Prostate gland (tissue), 2 donors: ENCODE results near the gene MMP15. TPM values are rescaled to one million over a fixed set of nuclear protein-coding genes. Genes with fewer than 3 reads are reported as not detected.

Experiments
- DNase-seq: peaks from one replicate; pipeline ENCODE4 v3.0.0-alpha.2; 2019; ENCODE audit warnings: low spot score
- H3K27ac ChIP-seq, 2 donors: fragments of 200-600 bp; sonication (generic); 2 replicates each; pipeline ENCODE4 v1.5.1; 2017 to 2019
- H3K27me3 ChIP-seq: fragments of 200-600 bp; sonication (generic); replicated peaks from 2 replicates; pipeline ENCODE4 v1.5.1; 2019; ENCODE audit not compliant: insufficient read depth
- H3K36me3 ChIP-seq, 2 donors: fragments of 200-600 bp; sonication (generic); 1 replicate in 1 of 2; 2 replicates in 1 of 2; pipeline versions ENCODE4 v1.5.1 to v1.8.1; 2017 to 2019
- H3K4me1 ChIP-seq: fragments of 200-600 bp; sonication (generic); replicated peaks from 2 replicates; pipeline ENCODE4 v1.5.1; 2019
- H3K4me3 ChIP-seq, 2 donors: fragments of 200-600 bp; sonication (generic); 2 replicates each; pipeline ENCODE4 v1.5.1; 2017 to 2019
- H3K9me3 ChIP-seq: fragments of 200-600 bp; sonication (generic); 2 replicates; pipeline ENCODE4 v1.5.1; 2017
- POLR2A ChIP-seq: fragments of 450-650 bp; IDR thresholded peaks from one replicate; pipeline ENCODE4 v1.6.1; 2016; ENCODE audit warnings: antibody characterized with exemption, mild to moderate bottlenecking
- POLR2AphosphoS5 ChIP-seq: sonication (generic); formaldehyde crosslinking; IDR thresholded peaks from one replicate; pipeline ENCODE4 v1.6.1; 2017; ENCODE audit warnings: antibody characterized with exemption
- WGBS: methylation state at CpG from one replicate; pipeline ENCODE4 v1.1.5; 2018; 5-methylcytosine and 5-hydroxymethylcytosine counted together
- intact Hi-C: fragments of 100-400 bp; cut with DNase I; formaldehyde crosslinking; loops from one replicate; pipeline ENCODE4 v1.14.2; 2022
- total RNA-seq, 2 donors: library from RNA; depleted of rRNA; stranded (reverse); fragments of >200 nt; gene quantifications; one replicate each; pipeline ENCODE4 v1.1.0, GENCODE V29; 2016
- TF ChIP-seq, protein P1 (sequence below), 4 experiments: fragments of 200-600 bp in 2 of 4; fragments of 450-650 bp in 2 of 4; sonication (generic) in 2 of 4; IDR thresholded peaks; 1 replicate in 3 of 4; 2 replicates in 1 of 4; pipeline ENCODE4 v1.5.1; 2016 to 2019; ENCODE audit warnings: antibody characterized with exemption in 4 of 4, mild to moderate bottlenecking in 2 of 4, moderate library complexity in 2 of 4

Gene MMP15
- total RNA-seq, 2 donors from 2014 or later, result 8.0 to 232 TPM

DNA sequence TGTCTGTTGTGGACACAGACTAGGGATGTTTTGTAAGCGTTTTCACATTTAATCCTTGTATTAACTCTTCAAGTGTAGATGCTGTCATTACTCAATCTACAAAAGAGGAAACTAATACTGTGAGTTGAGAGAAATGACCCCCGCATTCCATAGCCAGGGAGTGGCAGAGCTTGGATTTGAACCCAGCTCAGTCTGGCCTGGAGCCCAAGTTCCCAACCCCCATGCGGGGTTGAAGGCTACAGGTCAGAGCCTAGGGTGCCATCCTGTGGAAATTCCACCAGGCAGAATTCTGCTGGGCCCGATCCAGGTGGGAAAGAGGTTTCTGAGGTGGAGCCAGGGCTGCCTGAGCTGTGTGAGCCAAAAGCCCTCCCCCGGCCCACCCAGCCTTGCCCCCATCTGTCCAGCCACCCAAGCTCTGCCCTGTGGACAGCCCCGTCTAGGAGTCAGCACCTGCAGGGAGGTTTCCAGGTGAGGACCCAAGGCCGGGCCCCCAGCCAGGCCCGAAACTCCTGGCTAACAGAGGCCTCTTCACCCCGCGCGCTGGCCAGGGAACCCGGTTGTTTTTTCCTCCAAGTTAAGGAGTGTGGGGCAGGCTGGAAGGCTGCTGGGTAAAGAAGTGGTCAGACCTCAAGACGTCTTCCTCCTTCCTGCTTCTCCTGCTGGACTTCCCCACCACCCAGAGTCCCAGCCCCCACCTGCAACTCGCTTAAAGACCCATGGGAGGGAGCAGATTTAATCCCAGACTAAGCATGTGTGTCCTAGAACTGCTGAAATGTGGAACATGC is 5.7 kb downstream of the MMP15 start:
- intact Hi-C loops, result no loop called here
- 74% methylated on average over 13 of the region's 14 CpGs for WGBS
- TF ChIP-seq, protein P1, sequence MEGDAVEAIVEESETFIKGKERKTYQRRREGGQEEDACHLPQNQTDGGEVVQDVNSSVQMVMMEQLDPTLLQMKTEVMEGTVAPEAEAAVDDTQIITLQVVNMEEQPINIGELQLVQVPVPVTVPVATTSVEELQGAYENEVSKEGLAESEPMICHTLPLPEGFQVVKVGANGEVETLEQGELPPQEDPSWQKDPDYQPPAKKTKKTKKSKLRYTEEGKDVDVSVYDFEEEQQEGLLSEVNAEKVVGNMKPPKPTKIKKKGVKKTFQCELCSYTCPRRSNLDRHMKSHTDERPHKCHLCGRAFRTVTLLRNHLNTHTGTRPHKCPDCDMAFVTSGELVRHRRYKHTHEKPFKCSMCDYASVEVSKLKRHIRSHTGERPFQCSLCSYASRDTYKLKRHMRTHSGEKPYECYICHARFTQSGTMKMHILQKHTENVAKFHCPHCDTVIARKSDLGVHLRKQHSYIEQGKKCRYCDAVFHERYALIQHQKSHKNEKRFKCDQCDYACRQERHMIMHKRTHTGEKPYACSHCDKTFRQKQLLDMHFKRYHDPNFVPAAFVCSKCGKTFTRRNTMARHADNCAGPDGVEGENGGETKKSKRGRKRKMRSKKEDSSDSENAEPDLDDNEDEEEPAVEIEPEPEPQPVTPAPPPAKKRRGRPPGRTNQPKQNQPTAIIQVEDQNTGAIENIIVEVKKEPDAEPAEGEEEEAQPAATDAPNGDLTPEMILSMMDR (IDR thresholded peaks at IDR 0.05), result no peak
- TF ChIP-seq POLR2AphosphoS5 (no peak), POLR2A (no peak)
- no peak overlapping the region for H3K4me3 ChIP-seq
- no peak overlapping the region for H3K27ac ChIP-seq
- no peaks in the 10 kb centered on the region for H3K9me3 ChIP-seq
- peaks cover 7% of the 10 kb centered on the region for H3K4me1 ChIP-seq
- DNase-seq, result no peak
- no peaks in the 10 kb centered on the region for H3K27me3 ChIP-seq
- H3K36me3 ChIP-seq, result no peaks in the 10 kb centered on the region

DNA sequence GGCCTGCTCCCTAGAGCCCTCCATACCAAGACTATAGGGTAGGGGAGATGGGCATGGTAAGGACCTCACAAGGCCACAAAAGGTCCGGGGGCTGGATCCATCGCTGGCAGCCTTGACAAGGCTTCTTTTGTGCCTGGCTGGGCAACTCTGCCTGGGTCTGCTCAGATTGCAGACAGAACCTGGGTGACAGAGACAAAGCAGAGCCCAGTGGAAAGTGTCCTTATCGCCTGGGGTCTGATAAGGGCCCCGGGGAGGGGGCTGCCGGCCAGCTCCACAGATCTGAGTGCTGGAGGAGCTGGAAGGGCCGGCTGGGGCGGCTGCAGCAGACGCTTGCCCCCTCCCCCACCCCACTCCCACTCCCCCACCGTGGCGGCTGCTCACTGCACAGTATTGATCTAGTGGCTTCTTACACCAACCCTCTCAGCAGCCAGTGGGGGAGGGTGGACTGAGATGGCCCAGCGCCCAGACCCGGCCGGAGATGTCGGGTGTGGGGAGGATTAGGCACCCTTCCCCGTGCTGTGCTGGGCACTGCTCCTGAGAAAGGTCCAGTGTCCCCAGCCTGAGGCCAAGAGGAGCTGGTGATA is 7.2 kb downstream of the MMP15 start:
- TF ChIP-seq POLR2A (no peak), POLR2AphosphoS5 (no peak)
- TF ChIP-seq, protein P1 (IDR thresholded peaks at IDR 0.05), result no peak
- no peak for DNase-seq
- Histone ChIP-seq H3K4me1 (no peaks in the 10 kb centered on the region), H3K9me3 (no peaks in the 10 kb centered on the region), H3K27me3 (no peaks in the 10 kb centered on the region), H3K27ac (no peak overlapping the region), H3K36me3 (no peaks in the 10 kb centered on the region), H3K4me3 (no peak overlapping the region)
- WGBS, result 37% methylated on average over 15 of the region's 15 CpGs
- intact Hi-C loops, result no loop called here

DNA sequence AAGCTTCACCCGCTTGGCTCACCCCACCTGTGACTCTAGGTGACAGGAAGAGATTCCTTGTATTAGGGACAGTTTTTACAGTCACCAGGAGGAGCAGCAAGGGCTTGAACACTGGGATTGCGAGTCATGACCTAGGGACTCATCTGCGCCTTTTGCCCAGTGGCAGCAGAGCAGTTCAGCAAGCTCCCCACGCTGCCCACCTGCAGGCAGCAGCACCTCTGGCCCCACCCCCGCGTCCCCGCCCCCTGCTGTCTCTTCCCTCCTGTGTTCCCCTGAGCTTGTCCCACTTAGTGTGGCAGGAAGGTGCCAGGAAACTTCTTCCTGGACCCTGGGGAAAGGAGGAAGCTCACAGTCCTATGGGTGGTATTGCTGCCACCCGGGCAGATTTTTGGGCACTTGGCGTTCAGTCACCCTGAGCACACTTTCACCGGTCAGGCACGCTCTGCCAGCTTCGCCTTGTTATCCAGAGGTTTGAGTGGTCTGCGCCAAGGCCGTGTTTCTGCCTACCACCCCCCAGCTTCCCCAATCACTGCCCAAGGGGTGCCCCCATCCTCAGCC is 8.7 kb downstream of the MMP15 start:
- intact Hi-C loops, result no loop called here
- WGBS, result 93% methylated on average over 14 of the region's 14 CpGs
- DNase-seq, result no peak
- Histone ChIP-seq H3K9me3 (no peaks in the 10 kb centered on the region), H3K4me3 (no peak overlapping the region), H3K27me3 (no peaks in the 10 kb centered on the region), H3K27ac (no peak overlapping the region), H3K36me3 (no peaks in the 10 kb centered on the region), H3K4me1 (no peaks in the 10 kb centered on the region)
- TF ChIP-seq, protein P1 (IDR thresholded peaks at IDR 0.05), result no peak
- TF ChIP-seq POLR2A, result no peak
- no peak for TF ChIP-seq POLR2AphosphoS5

DNA sequence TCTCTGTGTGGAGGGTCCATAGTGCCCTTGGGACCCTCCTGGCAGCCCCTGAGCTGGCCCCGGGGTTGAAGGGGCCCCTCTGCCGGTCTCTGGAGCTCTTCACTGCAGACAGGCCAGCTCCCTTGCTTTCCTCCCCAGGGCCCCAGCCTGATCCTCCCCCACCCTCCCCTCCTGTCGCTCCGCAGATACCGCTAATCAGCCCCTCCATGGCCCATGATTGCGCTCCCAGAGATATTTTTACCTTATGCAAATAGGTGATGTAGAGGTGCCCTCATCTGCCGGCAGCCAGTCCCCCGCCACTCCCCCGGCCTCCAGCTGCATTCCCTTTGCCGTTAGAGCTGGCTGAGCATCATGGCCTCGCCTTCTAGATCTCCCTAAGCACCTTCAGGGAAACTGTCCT is 9.2 kb downstream of the MMP15 start:
- no peaks in the 10 kb centered on the region for H3K27me3 ChIP-seq
- no peaks in the 10 kb centered on the region for H3K36me3 ChIP-seq
- no peaks in the 10 kb centered on the region for H3K9me3 ChIP-seq
- intact Hi-C loops, result no loop called here
- H3K27ac ChIP-seq, result no peak overlapping the region
- no peak for DNase-seq
- no peaks in the 10 kb centered on the region for H3K4me1 ChIP-seq
- no peak for TF ChIP-seq POLR2A
- no peak for TF ChIP-seq POLR2AphosphoS5
- TF ChIP-seq, protein P1 (IDR thresholded peaks at IDR 0.05), result no peak
- 88% methylated on average over 11 of the region's 11 CpGs for WGBS
- H3K4me3 ChIP-seq, result no peak overlapping the region
